ENCODE measurements around the gene KCNQ1. TPM values are rescaled to one million over a fixed set of nuclear protein-coding genes. Genes with fewer than 3 reads are reported as not detected.

The KCNQ1 gene
- total RNA-seq, 4 donors from 2014 or later = 5.6 to 46.8 (median 24.6) TPM

DNA sequence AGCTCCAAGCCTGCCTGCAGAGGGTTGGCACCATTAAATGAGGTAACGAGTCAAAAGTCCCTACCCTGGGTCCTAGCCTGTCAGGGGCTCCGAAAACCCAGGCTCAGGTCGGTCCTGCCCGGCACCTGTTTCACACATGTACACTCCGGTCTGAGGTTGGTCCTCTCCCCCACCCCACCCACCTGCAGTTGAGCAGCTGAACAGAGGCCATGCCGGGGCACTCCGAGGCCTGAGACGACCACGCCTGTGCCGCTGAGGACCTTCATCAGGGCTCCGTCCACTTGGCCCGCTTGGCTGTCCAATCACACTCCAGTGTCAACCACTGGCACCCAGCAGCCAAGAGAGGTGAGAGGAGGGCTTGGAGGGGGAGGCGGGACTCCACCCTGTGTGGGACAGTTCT lies 42.7 kb upstream of the KCNQ1 start:
- Histone ChIP-seq H3K27me3 (no peaks in the 10 kb centered on the region), H3K9me3 (no peaks in the 10 kb centered on the region), H3K36me3 (peaks cover 0 to 8% (median 3%) of the 10 kb centered on the region in 4 donors), H3K4me1 (peaks cover 15 to 26% (median 23%) of the 10 kb centered on the region in 4 donors), H3K27ac (peak overlapping the region in 1 of 4 donors; percentile 97), H3K4me3 (peak overlapping the region in 1 of 4 donors; percentile 99)
- TF ChIP-seq POLR2A (IDR thresholded peaks at IDR 0.05) = no peak
- no peak for TF ChIP-seq POLR2AphosphoS5 (IDR thresholded peaks at IDR 0.05)
- intact Hi-C loops (cut with DNase I; ENCODE audit: low total_unique reads) = no loop called here
- no peak for DNase-seq
- in situ Hi-C loops (cut with MboI; ENCODE audit: low pct_ligation_motif_present in 1 of 4, low pct_unique_long_range_greater_than_20kb in 1 of 4, low sequenced_read_pairs in 3 of 4) = loop anchor here in 1 of 4 donors (25.0 kb wide), 1 partner anchor 215 kb away; no protein-coding TSS in a partner anchor
- WGBS, 2 donors (ENCODE audit: low coverage in 1 of 2) = 90% methylated on average over 13 of the region's 13 CpGs; no CpG with 5 or more reads in 1 of the 2 donors

- TF ChIP-seq POLR2A (IDR thresholded peaks at IDR 0.05) = no peak
- no peak overlapping the region for H3K4me3 ChIP-seq
- in situ Hi-C loops (cut with MboI; ENCODE audit: low pct_ligation_motif_present in 1 of 4, low pct_unique_long_range_greater_than_20kb in 1 of 4, low sequenced_read_pairs in 3 of 4) = loop anchor here in 1 of 4 donors (25.0 kb wide), 1 partner anchor 216 kb away; no protein-coding TSS in a partner anchor
- intact Hi-C loops (cut with DNase I; ENCODE audit: low total_unique reads) = no loop called here
- peaks cover 15 to 26% (median 23%) of the 10 kb centered on the region in 4 donors for H3K4me1 ChIP-seq
- peaks cover 0 to 8% (median 3%) of the 10 kb centered on the region in 4 donors for H3K36me3 ChIP-seq
- no peaks in the 10 kb centered on the region for H3K27me3 ChIP-seq
- WGBS, 2 donors (ENCODE audit: low coverage in 1 of 2) = 88% methylated on average over 30 of the region's 31 CpGs; no CpG with 5 or more reads in 1 of the 2 donors
- H3K9me3 ChIP-seq = no peaks in the 10 kb centered on the region
- H3K27ac ChIP-seq = no peak overlapping the region
- no peak for DNase-seq
These were observed 41.7 kb upstream of the KCNQ1 start for GRCh38 chr11:2402890-2403645.

DNA sequence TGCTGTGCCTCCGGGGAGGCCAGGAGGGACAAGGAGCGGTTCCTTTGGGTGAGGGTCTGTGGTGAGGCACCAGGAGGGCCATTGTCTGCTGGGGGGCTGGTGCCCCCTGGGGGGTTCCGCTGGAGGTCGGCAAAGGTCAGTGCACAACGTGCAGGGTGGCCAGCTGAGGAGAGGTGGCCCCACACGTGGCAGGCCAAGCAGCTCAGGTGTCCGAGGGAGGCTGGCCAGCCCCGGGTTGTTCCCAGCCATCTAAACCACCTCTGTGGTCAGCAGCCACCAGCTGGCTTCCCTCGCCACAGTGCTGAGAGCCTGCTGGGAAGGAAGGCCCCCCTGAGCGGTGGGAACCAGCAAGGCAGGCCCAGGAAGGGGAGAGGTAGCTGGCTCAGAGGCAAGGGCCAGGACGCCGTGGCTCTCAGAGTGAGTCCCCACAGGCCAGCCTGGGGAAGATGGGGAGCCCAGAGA lies 40.0 kb upstream of the KCNQ1 start:
- no peak overlapping the region for H3K27ac ChIP-seq
- in situ Hi-C loops (cut with MboI; ENCODE audit: low pct_ligation_motif_present in 1 of 4, low pct_unique_long_range_greater_than_20kb in 1 of 4, low sequenced_read_pairs in 3 of 4) = loop anchor here in 1 of 4 donors (25.0 kb wide), 1 partner anchor 217 kb away; no protein-coding TSS in a partner anchor
- DNase-seq = no peak
- H3K9me3 ChIP-seq = no peaks in the 10 kb centered on the region
- intact Hi-C loops (cut with DNase I; ENCODE audit: low total_unique reads) = no loop called here
- H3K36me3 ChIP-seq = peaks cover 0 to 8% (median 3%) of the 10 kb centered on the region in 4 donors
- peaks cover 14% of the 10 kb centered on the region for H3K27me3 ChIP-seq
- TF ChIP-seq, protein P1, sequence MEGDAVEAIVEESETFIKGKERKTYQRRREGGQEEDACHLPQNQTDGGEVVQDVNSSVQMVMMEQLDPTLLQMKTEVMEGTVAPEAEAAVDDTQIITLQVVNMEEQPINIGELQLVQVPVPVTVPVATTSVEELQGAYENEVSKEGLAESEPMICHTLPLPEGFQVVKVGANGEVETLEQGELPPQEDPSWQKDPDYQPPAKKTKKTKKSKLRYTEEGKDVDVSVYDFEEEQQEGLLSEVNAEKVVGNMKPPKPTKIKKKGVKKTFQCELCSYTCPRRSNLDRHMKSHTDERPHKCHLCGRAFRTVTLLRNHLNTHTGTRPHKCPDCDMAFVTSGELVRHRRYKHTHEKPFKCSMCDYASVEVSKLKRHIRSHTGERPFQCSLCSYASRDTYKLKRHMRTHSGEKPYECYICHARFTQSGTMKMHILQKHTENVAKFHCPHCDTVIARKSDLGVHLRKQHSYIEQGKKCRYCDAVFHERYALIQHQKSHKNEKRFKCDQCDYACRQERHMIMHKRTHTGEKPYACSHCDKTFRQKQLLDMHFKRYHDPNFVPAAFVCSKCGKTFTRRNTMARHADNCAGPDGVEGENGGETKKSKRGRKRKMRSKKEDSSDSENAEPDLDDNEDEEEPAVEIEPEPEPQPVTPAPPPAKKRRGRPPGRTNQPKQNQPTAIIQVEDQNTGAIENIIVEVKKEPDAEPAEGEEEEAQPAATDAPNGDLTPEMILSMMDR (IDR thresholded peaks at IDR 0.05) = no peak
- peak in 1 of 3 donors; percentile 4 for TF ChIP-seq POLR2AphosphoS5 (IDR thresholded peaks at IDR 0.05)
- WGBS, 2 donors (ENCODE audit: low coverage in 1 of 2) = 69 to 82% methylated on average over 4 to 12 of the region's 12 CpGs
- H3K4me3 ChIP-seq = no peak overlapping the region
- peaks cover 7 to 12% (median 12%) of the 10 kb centered on the region in 4 donors for H3K4me1 ChIP-seq

- 79% methylated on average over 14 of the region's 14 CpGs; no CpG with 5 or more reads in 1 of the 2 donors for WGBS, 2 donors (ENCODE audit: low coverage in 1 of 2)
- Histone ChIP-seq H3K4me1 (peaks cover 5 to 8% (median 8%) of the 10 kb centered on the region in 4 donors), H3K9me3 (no peaks in the 10 kb centered on the region), H3K27ac (no peak overlapping the region), H3K27me3 (peaks cover 25% of the 10 kb centered on the region), H3K36me3 (peaks cover 0 to 8% (median 3%) of the 10 kb centered on the region in 4 donors), H3K4me3 (no peak overlapping the region)
- in situ Hi-C loops (cut with MboI; ENCODE audit: low pct_ligation_motif_present in 1 of 4, low pct_unique_long_range_greater_than_20kb in 1 of 4, low sequenced_read_pairs in 3 of 4) = loop anchor here in 1 of 4 donors (25.0 kb wide), 1 partner anchor 219 kb away; no protein-coding TSS in a partner anchor
- no peak for DNase-seq
- intact Hi-C loops (cut with DNase I; ENCODE audit: low total_unique reads) = no loop called here
- no peak for TF ChIP-seq EP300 (IDR thresholded peaks at IDR 0.05; ENCODE audit: low read depth)
- no peak for TF ChIP-seq POLR2AphosphoS5 (IDR thresholded peaks at IDR 0.05)
- no peak for TF ChIP-seq POLR2A (IDR thresholded peaks at IDR 0.05)
- TF ChIP-seq, protein P1 (IDR thresholded peaks at IDR 0.05) = no peak
These were observed 38.4 kb upstream of the KCNQ1 start for GRCh38 chr11:2406451-2406850.

- 56% methylated on average over 5 of the region's 24 CpGs; no CpG with 5 or more reads in 1 of the 2 donors for WGBS, 2 donors (ENCODE audit: low coverage in 1 of 2)
- no peak for DNase-seq
- in situ Hi-C loops (cut with MboI; ENCODE audit: low pct_ligation_motif_present in 1 of 4, low pct_unique_long_range_greater_than_20kb in 1 of 4, low sequenced_read_pairs in 3 of 4) (loop anchor here in 1 of 4 donors (25.0 kb wide), 1 partner anchor 220 kb away; no protein-coding TSS in a partner anchor), intact Hi-C loops (cut with DNase I; ENCODE audit: low total_unique reads) (no loop called here)
- TF ChIP-seq POLR2AphosphoS5 (IDR thresholded peaks at IDR 0.05) = no peak
- no peak for TF ChIP-seq POLR2A (IDR thresholded peaks at IDR 0.05)
- TF ChIP-seq, protein P1 (IDR thresholded peaks at IDR 0.05) = no peak
- no peak for TF ChIP-seq EP300 (IDR thresholded peaks at IDR 0.05; ENCODE audit: low read depth)
- Histone ChIP-seq H3K9me3 (no peaks in the 10 kb centered on the region), H3K4me3 (no peak overlapping the region), H3K27me3 (peaks cover 25% of the 10 kb centered on the region), H3K27ac (no peak overlapping the region), H3K36me3 (peaks cover 0 to 8% (median 3%) of the 10 kb centered on the region in 4 donors), H3K4me1 (peaks cover under 1 to 3% (median 3%) of the 10 kb centered on the region in 4 donors)
These were observed 37.9 kb upstream of the KCNQ1 start for GRCh38 chr11:2406878-2407410.
